Gastrocnemius medialis (tissue), 4 donors: Measurements from ENCODE around the gene CLCN2. TPM values are rescaled to one million over a fixed set of nuclear protein-coding genes. Genes with fewer than 3 reads are reported as not detected.

Experiments
- ATAC-seq, 2 donors: fragments of 150-250 bp; one replicate each; pipeline ENCODE4 v1.9.1; 2016
- DNase-seq, 2 donors: peaks; one replicate each; pipeline ENCODE4 v3.0.0-alpha.2; 2019
- H3K27ac ChIP-seq, 4 donors: fragments of 200-600 bp; sonication (generic); 1 replicate in 1 of 4; 2 replicates in 3 of 4; pipeline ENCODE4 v1.5.1; 2016 to 2018; ENCODE audit warnings: mild to moderate bottlenecking in 2 of 4, moderate library complexity in 1 of 4
- H3K27me3 ChIP-seq, 3 donors: fragments of 200-600 bp; sonication (generic) in 2 of 3; 1 replicate in 1 of 3; 2 replicates in 2 of 3; pipeline versions ENCODE4 v1.5.1 to v1.6.0; 2016 to 2019; ENCODE audit warnings: mild to moderate bottlenecking in 1 of 3, moderate library complexity in 1 of 3
- H3K36me3 ChIP-seq, 2 donors: fragments of 200-600 bp; sonication (generic) in 1 of 2; one replicate each; pipeline ENCODE4 v1.5.1; 2017 to 2018
- H3K4me1 ChIP-seq, 2 donors: fragments of 200-600 bp; sonication (generic) in 1 of 2; one replicate each; pipeline ENCODE4 v1.5.1; 2016 to 2017; ENCODE audit warnings: mild to moderate bottlenecking in 2 of 2
- H3K4me3 ChIP-seq, 4 donors: fragments of 200-600 bp; sonication (generic) in 3 of 4; 1 replicate in 1 of 4; 2 replicates in 3 of 4; pipeline ENCODE4 v1.5.1; 2016 to 2019; ENCODE audit warnings: mild to moderate bottlenecking in 2 of 4
- H3K9me3 ChIP-seq, 3 donors: fragments of 200-600 bp; sonication (generic) in 2 of 3; 1 replicate in 1 of 3; 2 replicates in 2 of 3; pipeline ENCODE4 v1.5.1; 2016 to 2019
- POLR2A ChIP-seq, 2 donors: fragments of 450-650 bp; IDR thresholded peaks; one replicate each; pipeline ENCODE4 v1.6.1; 2017; ENCODE audit warnings: antibody characterized with exemption in 2 of 2, mild to moderate bottlenecking in 2 of 2, moderate library complexity in 2 of 2
- in situ Hi-C, 4 donors: fragments of 200-750 bp; cut with MboI; loops; one replicate each; pipeline versions ENCODE4 v1.15.0 to v1.8.0; 2017; ENCODE audit warnings: low sequenced_read_pairs in 4 of 4
- intact Hi-C: fragments of 100-400 bp; cut with DNase I; formaldehyde crosslinking; loops from one replicate; pipeline ENCODE4 v1.15.1; 2023; ENCODE audit warnings: low total_unique reads
- total RNA-seq, 4 donors: library from RNA; depleted of rRNA; stranded (reverse); fragments of >200 nt; gene quantifications; one replicate each; pipeline versions ENCODE4 v1.1.0 to v1.2.3, GENCODE V29; 2016
- TF ChIP-seq, protein P1 (sequence below), 5 experiments: fragments of 450-650 bp in 3 of 5; fragments of 200-600 bp in 2 of 5; sonication (generic) in 2 of 5; IDR thresholded peaks in 4 of 5; conservative IDR thresholded peaks in 1 of 5; 1 replicate in 4 of 5; 2 replicates in 1 of 5; pipeline ENCODE4 v1.5.1; 2016 to 2019; ENCODE audit warnings: antibody characterized with exemption in 5 of 5, mild to moderate bottlenecking in 3 of 5, moderate library complexity in 3 of 5

The CLCN2 gene
- total RNA-seq, 4 donors from 2014 or later, result 0.62 to 1.2 (median 0.92) TPM

DNA sequence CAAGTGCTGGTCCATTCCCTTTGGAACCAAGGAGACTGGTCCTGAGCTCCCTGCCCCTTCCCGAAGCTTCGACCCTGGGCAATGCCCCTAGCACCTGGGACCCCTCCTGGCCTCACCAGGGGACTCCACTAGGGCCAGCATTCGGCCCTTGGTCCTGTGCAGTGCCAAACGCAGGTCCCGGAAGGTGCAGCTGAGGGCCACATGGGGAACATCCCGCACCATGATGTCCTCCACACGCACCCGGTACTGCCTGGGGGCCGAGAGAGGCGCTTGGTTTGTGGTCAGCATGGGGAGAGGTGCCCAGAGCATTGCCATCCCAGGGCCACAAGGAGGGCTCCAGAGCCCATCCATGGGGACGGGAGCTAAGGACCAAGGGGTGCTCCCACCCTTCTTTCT, 7.9 kb downstream of the CLCN2 start:
- Histone ChIP-seq H3K36me3 (no peaks in the 10 kb centered on the region), H3K27ac (no peak overlapping the region), H3K9me3 (no peaks in the 10 kb centered on the region), H3K27me3 (no peaks in the 10 kb centered on the region), H3K4me1 (no peaks in the 10 kb centered on the region), H3K4me3 (no peak overlapping the region)
- DNase-seq (no peak), ATAC-seq (no peak)
- intact Hi-C loops, result no loop called here
- in situ Hi-C loops, result loop anchor here in 3 of 4 donors (25.0 kb wide), 3 partner anchors 409 to 459 kb away; partner anchors contain the start of gene VPS8 (in 1 of the 3)
- TF ChIP-seq, protein P1, sequence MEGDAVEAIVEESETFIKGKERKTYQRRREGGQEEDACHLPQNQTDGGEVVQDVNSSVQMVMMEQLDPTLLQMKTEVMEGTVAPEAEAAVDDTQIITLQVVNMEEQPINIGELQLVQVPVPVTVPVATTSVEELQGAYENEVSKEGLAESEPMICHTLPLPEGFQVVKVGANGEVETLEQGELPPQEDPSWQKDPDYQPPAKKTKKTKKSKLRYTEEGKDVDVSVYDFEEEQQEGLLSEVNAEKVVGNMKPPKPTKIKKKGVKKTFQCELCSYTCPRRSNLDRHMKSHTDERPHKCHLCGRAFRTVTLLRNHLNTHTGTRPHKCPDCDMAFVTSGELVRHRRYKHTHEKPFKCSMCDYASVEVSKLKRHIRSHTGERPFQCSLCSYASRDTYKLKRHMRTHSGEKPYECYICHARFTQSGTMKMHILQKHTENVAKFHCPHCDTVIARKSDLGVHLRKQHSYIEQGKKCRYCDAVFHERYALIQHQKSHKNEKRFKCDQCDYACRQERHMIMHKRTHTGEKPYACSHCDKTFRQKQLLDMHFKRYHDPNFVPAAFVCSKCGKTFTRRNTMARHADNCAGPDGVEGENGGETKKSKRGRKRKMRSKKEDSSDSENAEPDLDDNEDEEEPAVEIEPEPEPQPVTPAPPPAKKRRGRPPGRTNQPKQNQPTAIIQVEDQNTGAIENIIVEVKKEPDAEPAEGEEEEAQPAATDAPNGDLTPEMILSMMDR (IDR thresholded peaks at IDR 0.05 in 4 of 5, conservative IDR thresholded peaks at IDR 0.05 in 1 of 5), result no peak
- TF ChIP-seq POLR2A (IDR thresholded peaks at IDR 0.05), result no peak

DNA sequence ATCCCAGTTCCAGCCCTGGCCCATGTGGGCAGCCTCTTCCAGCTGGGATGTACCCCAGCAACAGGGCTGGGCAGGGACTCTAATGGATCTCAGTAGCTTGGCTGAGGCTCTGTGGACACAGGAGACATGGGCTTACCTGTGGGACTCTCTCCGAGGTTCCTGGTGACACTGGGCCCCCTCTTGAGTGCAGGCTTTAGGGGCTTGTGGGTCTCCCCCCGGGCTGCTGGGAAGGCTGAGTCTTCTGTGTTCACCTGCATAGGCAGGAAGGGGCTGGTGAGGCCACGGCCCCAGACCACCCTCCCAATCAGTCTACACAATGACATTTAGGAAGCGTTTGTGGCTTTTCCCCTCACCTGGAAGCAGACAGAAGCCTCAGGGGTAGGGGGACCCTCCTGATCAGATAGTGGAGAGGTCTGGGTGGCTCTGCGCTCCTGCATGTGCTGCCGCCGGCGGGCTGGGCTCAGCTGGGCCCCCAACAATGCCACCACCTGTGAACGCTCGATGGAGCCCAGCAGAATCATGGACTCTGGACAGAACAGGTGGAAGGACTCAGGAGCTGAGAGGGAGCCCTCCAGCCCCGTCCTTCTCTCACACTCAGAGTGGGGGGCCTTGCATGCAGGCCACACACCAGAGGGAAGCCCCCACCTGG, 8.4 kb downstream of the CLCN2 start:
- intact Hi-C loops, result no loop called here
- DNase-seq, result no peak
- no peaks in the 10 kb centered on the region for H3K4me1 ChIP-seq

DNA sequence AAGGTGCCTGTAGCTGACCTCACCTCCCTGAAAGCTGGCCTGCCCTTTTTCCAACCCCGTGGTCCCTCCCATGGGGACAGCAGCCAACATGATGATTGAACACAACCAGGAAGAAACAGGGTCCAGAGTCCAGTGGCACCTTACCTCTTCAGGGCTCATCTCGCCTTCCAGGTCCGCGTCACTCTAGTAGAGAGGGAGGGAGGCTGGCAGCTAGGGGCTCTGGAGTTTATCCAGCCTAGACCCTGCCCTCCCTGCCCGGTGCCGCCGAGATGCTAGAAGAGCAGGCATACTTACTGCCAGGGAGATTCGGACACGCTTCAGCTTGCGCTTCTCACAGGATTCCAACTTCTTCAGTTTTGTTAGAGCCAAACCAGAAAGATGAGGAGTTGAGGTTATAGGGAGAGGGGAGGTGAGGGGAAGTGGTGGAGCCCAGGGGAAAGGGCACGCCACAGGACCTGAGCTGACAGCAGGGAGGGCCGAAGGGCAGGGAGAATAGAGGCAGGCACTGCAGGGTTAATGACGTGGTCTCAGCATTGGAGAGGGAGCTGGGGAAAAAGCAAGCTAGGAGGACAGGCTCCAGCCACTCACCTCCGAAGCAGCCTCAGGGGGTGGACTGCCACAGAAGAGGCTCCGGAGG, 9.1 kb downstream of the CLCN2 start:
- no peak for ATAC-seq
- H3K4me1 ChIP-seq, result no peaks in the 10 kb centered on the region
- intact Hi-C loops (no loop called here), in situ Hi-C loops (loop anchor here in 3 of 4 donors (25.0 kb wide), 3 partner anchors 410 to 460 kb away; partner anchors contain the start of gene VPS8 (in 1 of the 3))
- H3K4me3 ChIP-seq, result no peak overlapping the region
- no peak for DNase-seq
- no peak overlapping the region for H3K27ac ChIP-seq
- H3K36me3 ChIP-seq, result no peaks in the 10 kb centered on the region
- TF ChIP-seq POLR2A (IDR thresholded peaks at IDR 0.05), result no peak
- TF ChIP-seq, protein P1 (IDR thresholded peaks at IDR 0.05 in 4 of 5, conservative IDR thresholded peaks at IDR 0.05 in 1 of 5), result no peak
- H3K9me3 ChIP-seq, result no peaks in the 10 kb centered on the region
- no peaks in the 10 kb centered on the region for H3K27me3 ChIP-seq

More for the DNA sequence above, 8.4 kb downstream of the CLCN2 start:
- Histone ChIP-seq H3K27ac (no peak overlapping the region), H3K36me3 (no peaks in the 10 kb centered on the region), H3K4me3 (no peak overlapping the region), H3K9me3 (no peaks in the 10 kb centered on the region), H3K27me3 (no peaks in the 10 kb centered on the region)
- no peak for ATAC-seq
- in situ Hi-C loops, result loop anchor here in 3 of 4 donors (25.0 kb wide), 3 partner anchors 409 to 459 kb away; partner anchors contain the start of gene VPS8 (in 1 of the 3)
- TF ChIP-seq, protein P1 (IDR thresholded peaks at IDR 0.05 in 4 of 5, conservative IDR thresholded peaks at IDR 0.05 in 1 of 5), result no peak
- TF ChIP-seq POLR2A (IDR thresholded peaks at IDR 0.05), result no peak

DNA sequence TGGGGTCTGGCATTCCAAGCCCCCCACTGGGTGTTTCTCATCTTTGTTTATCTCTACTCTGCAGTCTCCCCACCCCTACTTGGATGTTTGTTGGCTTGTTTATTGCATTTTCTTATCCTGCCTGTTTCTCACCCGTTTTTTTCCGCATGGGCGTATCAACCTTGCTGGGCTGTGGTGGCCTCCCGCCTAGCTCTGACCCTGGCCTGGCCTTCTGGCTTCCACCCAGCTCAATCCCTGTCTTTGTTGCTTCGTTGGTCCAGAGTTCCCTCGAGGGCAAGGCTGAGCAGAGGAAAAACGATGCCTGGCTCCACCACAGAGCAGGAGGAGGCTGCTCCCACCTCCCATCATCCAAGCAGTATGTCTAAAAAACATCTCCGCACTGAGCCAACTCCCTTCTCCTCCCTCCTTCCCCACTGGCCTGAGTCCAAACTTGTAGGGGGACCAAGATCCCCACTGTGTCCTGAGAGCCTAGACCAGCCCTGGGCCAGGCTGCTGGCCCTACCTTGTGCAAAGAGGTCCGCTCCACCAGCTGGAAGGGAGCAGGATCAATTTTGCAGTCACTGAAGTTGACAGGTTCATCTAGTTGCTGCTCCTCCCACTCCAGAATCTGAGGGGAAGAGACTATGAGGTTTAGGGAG, 9.8 kb downstream of the CLCN2 start:
- no peak for DNase-seq
- intact Hi-C loops, result no loop called here
- no peak for ATAC-seq
- H3K36me3 ChIP-seq, result no peaks in the 10 kb centered on the region
- no peak overlapping the region for H3K27ac ChIP-seq
- TF ChIP-seq, protein P1 (IDR thresholded peaks at IDR 0.05 in 4 of 5, conservative IDR thresholded peaks at IDR 0.05 in 1 of 5), result no peak
- TF ChIP-seq POLR2A (IDR thresholded peaks at IDR 0.05), result no peak
- no peaks in the 10 kb centered on the region for H3K4me1 ChIP-seq
- H3K4me3 ChIP-seq, result no peak overlapping the region
- no peaks in the 10 kb centered on the region for H3K9me3 ChIP-seq
- in situ Hi-C loops, result loop anchor here in 3 of 4 donors (25.0 kb wide), 3 partner anchors 411 to 461 kb away; partner anchors contain the start of gene VPS8 (in 1 of the 3)
- H3K27me3 ChIP-seq, result no peaks in the 10 kb centered on the region
